Measurements from ENCODE around the gene CUX1. TPM values are rescaled to one million over a fixed set of nuclear protein-coding genes. Genes with fewer than 3 reads are reported as not detected.

CUX1 gene
- total RNA-seq, 2 experiments from 2014 or later, result 35.6 to 38.0 TPM

DNA sequence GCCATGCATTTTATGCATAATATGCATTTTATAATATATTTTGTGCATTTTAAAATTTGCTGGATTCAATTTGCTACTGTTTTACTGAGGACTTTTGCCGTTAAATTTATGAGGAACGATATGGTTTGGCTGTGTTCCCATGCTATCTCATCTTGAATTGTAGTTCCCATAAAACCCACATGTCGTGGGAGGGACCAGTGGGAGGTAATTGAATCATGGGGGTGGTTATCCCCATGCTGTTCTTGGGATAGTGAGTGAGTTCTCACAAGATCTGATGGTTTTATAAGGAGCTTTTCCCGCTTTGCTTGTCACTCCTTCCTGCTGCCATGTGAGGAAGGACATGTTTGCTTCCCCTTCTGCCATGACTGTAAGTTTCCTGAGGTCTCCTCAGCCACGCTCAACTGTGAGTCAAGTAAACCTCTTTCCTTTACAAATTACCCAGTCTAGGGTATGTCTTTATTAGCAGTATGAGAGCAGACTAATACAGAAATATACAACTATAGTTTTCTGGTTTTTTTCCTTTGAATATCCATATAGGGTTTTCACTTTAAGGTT lies 267.9 kb downstream of the CUX1 start:
- no peak overlapping the region for H3K4me3 Mint-ChIP-seq
- no peak for DNase-seq
- no peak overlapping the region for H3K4me3 ChIP-seq (ENCODE audit: low read length)
- peaks cover 7 to 24% of the 10 kb centered on the region in 2 experiments for H3K9me3 ChIP-seq (ENCODE audit: control insufficient read depth in 1 of 2, insufficient read depth in 1 of 2, low read length in 2 of 2)
- H3K27ac ChIP-seq (ENCODE audit: low read depth in 1 of 2, low read length in 2 of 2), result no peak overlapping the region
- no peak overlapping the region for H3K27ac Mint-ChIP-seq
- H3K27me3 Mint-ChIP-seq, result no peaks in the 10 kb centered on the region
- TF ChIP-seq, protein P1, sequence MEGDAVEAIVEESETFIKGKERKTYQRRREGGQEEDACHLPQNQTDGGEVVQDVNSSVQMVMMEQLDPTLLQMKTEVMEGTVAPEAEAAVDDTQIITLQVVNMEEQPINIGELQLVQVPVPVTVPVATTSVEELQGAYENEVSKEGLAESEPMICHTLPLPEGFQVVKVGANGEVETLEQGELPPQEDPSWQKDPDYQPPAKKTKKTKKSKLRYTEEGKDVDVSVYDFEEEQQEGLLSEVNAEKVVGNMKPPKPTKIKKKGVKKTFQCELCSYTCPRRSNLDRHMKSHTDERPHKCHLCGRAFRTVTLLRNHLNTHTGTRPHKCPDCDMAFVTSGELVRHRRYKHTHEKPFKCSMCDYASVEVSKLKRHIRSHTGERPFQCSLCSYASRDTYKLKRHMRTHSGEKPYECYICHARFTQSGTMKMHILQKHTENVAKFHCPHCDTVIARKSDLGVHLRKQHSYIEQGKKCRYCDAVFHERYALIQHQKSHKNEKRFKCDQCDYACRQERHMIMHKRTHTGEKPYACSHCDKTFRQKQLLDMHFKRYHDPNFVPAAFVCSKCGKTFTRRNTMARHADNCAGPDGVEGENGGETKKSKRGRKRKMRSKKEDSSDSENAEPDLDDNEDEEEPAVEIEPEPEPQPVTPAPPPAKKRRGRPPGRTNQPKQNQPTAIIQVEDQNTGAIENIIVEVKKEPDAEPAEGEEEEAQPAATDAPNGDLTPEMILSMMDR (IDR thresholded peaks at IDR 0.05), result no peak
- H3K36me3 Mint-ChIP-seq (ENCODE audit: low read depth), result peaks cover 81% of the 10 kb centered on the region
- H3K9me3 Mint-ChIP-seq, result peaks cover 14% of the 10 kb centered on the region
- H3K4me1 Mint-ChIP-seq (ENCODE audit: low read depth), result no peaks in the 10 kb centered on the region
- no peaks in the 10 kb centered on the region for H3K36me3 ChIP-seq (ENCODE audit: insufficient read depth, low read length)
- intact Hi-C loops (cut with DNase I, micrococcal nuclease), result no loop called here
- ChIA-PET CTCF (no interaction called here), POLR2A (no interaction called here)
- no peaks in the 10 kb centered on the region for H3K4me1 ChIP-seq (ENCODE audit: insufficient read depth, low read length)
- ATAC-seq (ENCODE audit: poor library complexity), result no peak
- no peaks in the 10 kb centered on the region for H3K27me3 ChIP-seq (ENCODE audit: control insufficient read depth in 1 of 2, insufficient read depth in 2 of 2, low read length in 2 of 2)

DNA sequence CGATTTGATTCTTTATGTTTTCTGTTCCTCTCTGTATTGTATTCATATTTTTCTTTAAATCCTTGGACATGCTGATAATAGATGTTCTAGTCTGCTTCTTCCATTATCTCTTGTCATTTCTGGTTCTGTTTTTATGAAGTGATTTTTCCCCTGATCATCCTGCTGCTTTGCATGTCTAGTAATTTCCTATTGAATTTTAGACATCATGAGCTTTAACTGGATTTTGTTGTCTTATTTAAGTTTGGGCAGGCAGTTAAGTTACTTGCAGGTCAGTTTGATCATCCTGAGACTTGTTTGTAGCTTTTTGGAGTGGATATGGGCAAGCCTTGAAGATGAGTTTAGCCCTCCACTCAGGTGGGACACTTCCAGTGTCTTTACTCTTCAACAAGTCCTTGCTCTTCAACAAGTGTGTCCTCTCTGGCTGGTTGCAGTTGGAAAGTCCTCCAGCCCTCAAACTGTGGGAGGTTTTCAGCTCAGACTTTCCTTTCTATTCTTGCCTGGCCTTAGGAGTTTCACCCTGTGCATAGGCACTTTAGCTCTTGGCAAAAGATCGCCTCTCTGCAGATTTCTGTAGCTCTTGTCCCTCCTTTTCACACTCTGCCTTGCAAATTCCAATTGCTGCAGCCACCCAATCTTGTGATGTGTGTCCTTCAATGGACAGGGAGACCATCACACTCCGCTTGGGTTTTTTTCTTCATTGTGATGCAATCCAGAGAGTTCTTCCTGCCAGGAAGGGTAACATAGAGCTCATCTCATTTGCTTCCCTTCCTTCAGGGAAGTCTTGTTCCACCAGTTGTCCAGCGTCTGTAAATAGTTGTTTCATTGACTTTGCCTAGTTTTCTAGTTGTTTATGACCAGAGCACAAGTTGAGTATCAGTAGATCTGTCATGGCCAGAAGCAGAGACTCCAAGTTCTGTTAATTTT lies 272.0 kb downstream of the CUX1 start:
- TF ChIP-seq, protein P1 (IDR thresholded peaks at IDR 0.05), result no peak
- Histone ChIP-seq H3K4me3 (ENCODE audit: low read length) (no peak overlapping the region), H3K36me3 (ENCODE audit: insufficient read depth, low read length) (no peaks in the 10 kb centered on the region), H3K9me3 (ENCODE audit: control insufficient read depth in 1 of 2, insufficient read depth in 1 of 2, low read length in 2 of 2) (peaks cover 7% of the 10 kb centered on the region in 2 experiments), H3K27ac (ENCODE audit: low read depth in 1 of 2, low read length in 2 of 2) (no peak overlapping the region), H3K4me1 (ENCODE audit: insufficient read depth, low read length) (no peaks in the 10 kb centered on the region), H3K27me3 (ENCODE audit: control insufficient read depth in 1 of 2, insufficient read depth in 2 of 2, low read length in 2 of 2) (no peaks in the 10 kb centered on the region)
- ATAC-seq (ENCODE audit: poor library complexity) (no peak), DNase-seq (no peak)
- ChIA-PET POLR2A (no interaction called here), CTCF (no interaction called here)
- Mint-ChIP-seq H3K4me1 (ENCODE audit: low read depth) (no peaks in the 10 kb centered on the region), H3K4me3 (no peak overlapping the region), H3K27me3 (no peaks in the 10 kb centered on the region), H3K27ac (no peak overlapping the region), H3K9me3 (peaks cover 10% of the 10 kb centered on the region), H3K36me3 (ENCODE audit: low read depth) (peaks cover 56% of the 10 kb centered on the region)
- intact Hi-C loops (cut with DNase I, micrococcal nuclease), result no loop called here

DNA sequence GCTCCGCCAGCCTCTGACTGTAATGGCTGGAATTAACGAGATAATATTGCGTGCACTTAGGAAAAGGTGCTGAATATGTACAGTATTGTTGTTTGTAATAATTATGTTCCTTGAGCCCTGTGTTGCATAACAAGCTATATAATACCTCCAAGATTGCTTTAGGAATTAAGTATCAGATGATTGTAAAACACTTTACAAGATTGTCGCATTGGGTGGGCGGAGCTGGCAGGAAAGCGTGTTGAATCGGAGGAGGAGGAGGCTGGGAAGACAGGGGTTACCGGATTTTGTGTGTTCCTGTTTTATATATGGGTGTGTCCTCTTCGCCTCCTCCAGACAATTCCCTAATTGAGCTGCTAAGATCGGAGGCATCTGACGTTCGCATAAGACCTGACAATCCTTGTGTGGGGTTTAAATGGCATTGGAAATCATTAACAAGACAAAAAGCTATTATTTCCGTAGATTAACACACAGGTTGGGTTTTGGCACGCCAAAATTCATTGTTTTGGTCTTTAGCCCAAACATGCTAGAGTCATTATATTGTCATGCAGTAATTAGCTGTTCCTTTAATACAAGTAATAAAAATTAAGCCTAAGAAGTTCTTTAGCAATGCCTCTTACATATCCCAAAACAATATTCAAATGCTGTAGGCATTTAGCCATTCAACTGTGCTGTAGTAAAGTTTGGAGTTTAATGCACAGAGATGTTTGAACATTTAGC lies 276.3 kb downstream of the CUX1 start:
- Mint-ChIP-seq H3K9me3 (peaks cover 9% of the 10 kb centered on the region), H3K36me3 (ENCODE audit: low read depth) (peaks cover 35% of the 10 kb centered on the region), H3K4me3 (no peak overlapping the region), H3K27ac (no peak overlapping the region), H3K4me1 (ENCODE audit: low read depth) (no peaks in the 10 kb centered on the region), H3K27me3 (no peaks in the 10 kb centered on the region)
- Histone ChIP-seq H3K9me3 (ENCODE audit: control insufficient read depth in 1 of 2, insufficient read depth in 1 of 2, low read length in 2 of 2) (peaks cover 0 to 7% of the 10 kb centered on the region in 2 experiments), H3K27me3 (ENCODE audit: control insufficient read depth in 1 of 2, insufficient read depth in 2 of 2, low read length in 2 of 2) (no peaks in the 10 kb centered on the region), H3K27ac (ENCODE audit: low read depth in 1 of 2, low read length in 2 of 2) (no peak overlapping the region), H3K36me3 (ENCODE audit: insufficient read depth, low read length) (peaks cover 5% of the 10 kb centered on the region), H3K4me1 (ENCODE audit: insufficient read depth, low read length) (no peaks in the 10 kb centered on the region), H3K4me3 (ENCODE audit: low read length) (no peak overlapping the region)
- no peak for DNase-seq
- TF ChIP-seq, protein P1 (IDR thresholded peaks at IDR 0.05), result no peak
- POLR2A ChIA-PET, result no interaction called here
- no peak for ATAC-seq (ENCODE audit: poor library complexity)
- intact Hi-C loops (cut with DNase I, micrococcal nuclease), result no loop called here
- CTCF ChIA-PET, result no interaction called here
